ENCODE measurements around the gene RIGI.
A peak's percentile ranks its signal among the peaks of the same experiment; 100 is the strongest.
"Not testable (repeated sequence)": the region's sequence is repeated elsewhere in the genome, so short reads cannot be mapped to it uniquely, and the experiment has no call there.

The RIGI gene

DNA sequence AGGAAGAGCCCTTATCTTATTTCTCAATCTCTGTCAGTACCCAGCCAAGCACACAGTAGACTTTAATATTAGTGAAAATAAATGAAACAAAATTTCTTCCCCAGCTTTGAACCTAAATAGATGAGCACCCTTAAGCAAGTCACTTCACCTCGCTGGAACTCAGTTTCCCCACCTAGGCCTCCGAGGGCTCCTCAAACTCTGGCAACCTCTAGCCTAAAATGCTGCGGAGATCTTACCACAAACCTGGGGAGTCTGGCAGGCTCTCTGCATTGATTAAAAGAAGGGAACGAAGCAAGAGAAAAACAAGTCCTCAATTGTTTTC lies 326 bp downstream of the RIGI start:
- DNase-seq = no peak

GRCh38 chr9:32524892-32525708 lies 896 bp downstream of the RIGI start:
- peak; percentile 8 for DNase-seq

DNA sequence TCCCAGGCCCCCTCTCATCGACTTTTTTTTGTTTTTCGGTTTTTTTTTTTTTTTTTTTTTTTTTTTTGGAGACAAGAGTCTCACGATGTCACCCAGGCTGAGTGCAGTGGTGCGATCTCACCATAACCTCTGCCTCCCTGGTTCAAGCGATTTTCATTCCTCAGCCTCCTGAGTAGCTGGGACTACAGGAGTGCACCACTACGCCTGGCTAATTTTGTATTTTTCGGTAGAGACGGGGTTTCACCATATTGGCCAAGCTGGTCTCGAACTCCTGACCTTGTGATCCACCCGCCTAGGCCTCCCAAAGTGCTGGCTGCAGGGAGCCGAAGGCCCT lies 1.5 kb downstream of the RIGI start:
- not testable (repeated sequence) for DNase-seq

DNA sequence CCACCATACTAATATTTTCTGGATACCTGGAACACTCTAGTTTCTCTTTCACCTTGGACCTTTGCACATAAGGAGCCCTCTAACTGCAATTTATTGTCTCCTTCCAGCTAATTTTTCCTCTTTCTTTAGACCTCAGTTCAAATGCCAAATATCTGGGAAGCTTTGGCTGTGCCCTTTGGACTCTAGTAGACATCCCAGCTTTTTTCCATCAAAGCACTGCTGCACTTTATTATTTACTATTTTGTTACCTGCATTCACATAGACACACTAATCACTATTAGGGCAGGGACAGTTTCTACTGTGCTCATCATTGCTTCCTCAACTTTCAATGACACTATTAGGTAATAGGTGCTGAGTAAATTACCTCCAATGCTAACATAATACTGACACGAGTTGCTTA lies 2.1 kb downstream of the RIGI start:
- no peak for DNase-seq

GRCh38 chr9:32518276-32518675 lies 7.7 kb downstream of the RIGI start:
- DNase-seq = no peak

DNA sequence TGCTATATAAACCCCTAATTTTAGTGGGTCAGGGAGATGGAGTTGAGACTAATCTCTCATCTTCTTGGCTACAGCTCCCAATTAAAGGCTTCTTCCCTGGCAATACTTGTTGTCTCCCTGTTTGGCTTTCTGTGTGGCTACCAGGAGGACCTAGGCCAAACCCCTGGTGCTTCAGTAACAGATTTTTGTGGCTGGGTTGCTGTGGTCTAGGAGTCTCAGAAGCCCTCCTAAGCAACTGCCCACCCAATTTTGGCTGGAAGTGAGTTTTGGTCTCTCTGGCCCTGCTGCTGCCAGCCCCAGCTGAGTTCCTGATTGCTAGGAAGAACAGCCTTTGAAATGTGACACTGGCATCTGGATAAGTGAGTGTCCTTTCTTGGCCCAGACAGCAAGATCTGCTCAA lies 9.8 kb downstream of the RIGI start:
- no peak for DNase-seq

DNA sequence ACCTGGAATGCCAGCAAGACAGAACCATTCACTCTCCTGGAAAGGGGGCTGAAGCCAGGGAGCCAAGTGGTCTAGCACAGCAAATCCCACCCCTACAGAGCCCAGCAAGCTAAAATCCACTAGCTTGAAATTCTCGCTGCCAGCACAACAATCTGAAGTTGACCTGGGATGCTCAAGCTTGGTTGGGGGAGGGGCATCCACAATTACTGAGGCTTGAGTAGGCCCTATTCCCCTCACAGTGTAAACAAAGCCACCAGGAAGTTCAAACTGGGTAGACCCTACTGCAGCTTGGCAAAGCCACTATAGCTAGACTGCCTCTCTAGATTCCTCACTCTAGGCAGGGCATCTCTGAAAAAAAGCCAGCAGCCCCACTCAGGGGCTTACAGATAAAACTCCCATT lies 17.3 kb downstream of the RIGI start:
- no peak for DNase-seq

- DNase-seq = no peak
Measured at GRCh38 chr9:32503008-32503407, 23.0 kb downstream of the RIGI start.

DNA sequence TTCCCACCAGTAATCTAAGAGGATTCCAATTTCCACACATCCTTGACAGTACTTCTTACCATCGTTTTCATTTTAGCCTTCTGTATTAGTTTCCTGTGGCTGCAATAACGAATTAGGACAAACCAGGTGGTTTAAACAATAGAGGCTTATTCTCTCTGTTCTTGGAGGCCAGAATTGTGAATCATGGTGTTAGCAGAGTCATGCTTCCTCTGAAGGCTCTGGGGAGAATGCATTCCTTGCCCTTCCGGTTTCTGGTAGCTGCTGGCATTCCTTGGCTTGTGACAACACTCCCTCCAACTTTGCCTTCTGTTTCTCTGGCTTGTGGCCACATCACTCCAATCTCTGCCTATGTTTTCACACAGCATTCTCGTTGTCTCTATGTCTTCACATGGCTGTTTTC lies 23.5 kb downstream of the RIGI start:
- no peak for DNase-seq

- no peak for DNase-seq
Measured at GRCh38 chr9:32501868-32502267, 24.1 kb downstream of the RIGI start.

DNA sequence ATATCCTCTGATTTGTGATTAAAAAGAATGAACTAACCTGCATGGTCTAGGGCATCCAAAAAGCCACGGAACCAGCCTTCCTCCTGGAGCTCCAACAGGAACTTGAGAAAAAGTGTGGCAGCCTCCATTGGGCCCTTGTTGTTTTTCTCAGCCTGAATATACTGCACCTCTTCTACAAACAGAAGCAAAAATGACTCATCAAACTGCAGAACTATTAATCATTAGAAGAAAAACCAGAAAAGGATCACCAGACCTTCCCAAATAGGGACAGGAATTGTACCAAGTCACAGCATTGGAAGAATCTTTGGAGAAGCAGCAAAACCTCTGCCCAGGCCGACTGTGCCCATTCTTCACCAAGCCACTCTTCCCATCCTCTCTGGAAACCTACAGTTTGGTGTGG lies 25.2 kb downstream of the RIGI start:
- no peak for DNase-seq

GRCh38 chr9:32497921-32498320 lies 28.1 kb downstream of the RIGI start:
- DNase-seq = no peak

GRCh38 chr9:32490601-32491000 lies 35.4 kb downstream of the RIGI start:
- no peak for DNase-seq

DNA sequence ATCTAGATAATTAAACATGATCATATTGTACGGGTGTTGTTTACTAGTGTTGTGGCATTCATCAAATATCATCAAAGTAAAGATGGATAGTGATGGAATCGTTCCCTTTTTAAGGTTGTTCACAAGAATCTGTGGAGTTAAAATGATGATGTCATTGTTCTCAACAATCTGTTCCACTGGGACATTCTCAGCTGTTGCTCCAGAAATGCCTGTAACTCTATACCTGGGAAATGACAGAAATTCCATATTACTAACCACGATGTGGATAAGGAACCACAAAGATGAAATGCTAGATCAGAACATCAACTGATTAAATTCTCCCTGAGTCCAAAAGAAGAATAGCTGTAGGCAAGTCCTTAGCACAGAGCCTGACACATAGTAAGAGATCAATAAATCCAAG lies 38.0 kb downstream of the RIGI start:
- no peak for DNase-seq

DNA sequence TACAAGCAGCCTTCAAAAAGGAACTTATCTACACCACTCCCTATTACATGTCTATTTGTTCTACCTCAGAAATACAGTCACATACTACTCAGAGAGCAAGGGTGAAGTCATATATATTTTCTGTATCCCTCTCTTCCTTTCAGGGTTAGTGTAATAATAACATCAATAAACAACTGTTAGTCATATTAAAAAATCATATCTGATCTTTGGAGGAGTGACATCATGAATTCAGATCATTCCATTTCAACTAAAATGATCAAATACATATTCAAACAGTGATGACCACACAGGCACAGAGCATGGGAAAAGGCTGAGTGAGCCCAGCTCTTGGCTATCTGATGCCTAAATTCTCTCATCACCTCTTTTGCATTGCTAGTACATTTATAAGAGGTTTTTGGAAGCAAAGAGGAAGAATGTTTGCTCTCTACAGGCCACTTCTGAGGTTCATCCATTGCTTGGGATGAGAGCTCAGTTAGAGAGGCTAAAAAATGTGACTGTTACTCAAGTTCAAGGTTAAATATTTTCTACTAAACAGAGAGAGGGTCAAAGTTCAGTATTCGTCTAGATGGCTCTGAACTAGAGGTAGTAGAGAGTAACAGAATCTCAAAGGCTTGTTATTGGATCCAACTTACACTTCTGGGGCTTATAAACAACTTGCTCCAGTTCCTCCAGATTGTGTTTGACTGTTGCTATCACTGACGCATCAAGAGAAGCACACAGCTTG lies 39.0 kb downstream of the RIGI start:
- DNase-seq = no peak

DNA sequence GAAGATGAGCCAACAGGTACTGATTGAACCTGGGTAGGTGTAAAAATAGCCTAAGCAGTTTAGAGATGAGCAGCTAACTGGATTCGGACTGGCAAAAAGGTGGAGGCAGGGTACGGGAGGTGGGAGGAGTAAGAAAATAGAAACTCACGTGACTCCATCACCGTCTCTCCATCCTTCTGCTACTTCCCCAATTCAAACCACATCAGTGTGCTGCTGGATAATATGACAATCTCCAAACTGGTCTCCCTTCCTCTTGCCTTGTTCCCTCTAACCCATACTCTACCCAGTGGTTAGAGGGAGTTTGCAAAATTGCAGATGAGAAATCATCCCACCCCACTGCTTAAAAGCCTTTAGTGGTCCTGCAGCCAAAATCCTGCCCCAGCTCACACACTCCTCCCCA lies 42.7 kb downstream of the RIGI start:
- no peak for DNase-seq

All from stimulated activated CD4-positive, alpha-beta T cell treated with anti-CD3 and anti-CD28 coated beads, Interleukin-1b, Interleukin-23, amount 100 ng/mL, for 48 hours (primary cell).